GM12878 (cell line): Measurements from ENCODE around the gene GALNT15.

ENCODE experiments used
- FOS ChIP-seq: IDR thresholded peaks from 3 replicates; pipeline ENCODE4 v1.6.1; 2011; ENCODE audit warnings: borderline replicate concordance; ENCODE audit not compliant: insufficient read length; ENCODE audit errors: extremely low read depth
- POLR2A ChIP-seq: IDR thresholded peaks from 2 replicates; pipeline ENCODE4 v1.6.1; 2011; ENCODE audit warnings: low read depth, mild to moderate bottlenecking, low read length
- POLR2AphosphoS5 ChIP-seq: IDR thresholded peaks from 2 replicates; pipeline ENCODE4 v1.6.1; 2011; ENCODE audit warnings: mild to moderate bottlenecking, low read length, inconsistent platforms
- RAD51 ChIP-seq: fragments of 450-650 bp; IDR thresholded peaks from 2 replicates; pipeline ENCODE4 v1.6.1; 2016; ENCODE audit warnings: moderate library complexity, mild to moderate bottlenecking, inconsistent platforms
- TF ChIP-seq, protein P1 (sequence below), 3 experiments: IDR thresholded peaks in 2 of 3; conservative IDR thresholded peaks in 1 of 3; 2 replicates each; pipeline ENCODE4 v1.5.1; 2011; ENCODE audit warnings: low read depth in 3 of 3, low read length in 3 of 3, mild to moderate bottlenecking in 3 of 3, control low read depth in 2 of 3, moderate library complexity in 2 of 3, inconsistent platforms in 1 of 3, mixed read lengths in 1 of 3; ENCODE audit not compliant: control insufficient read depth in 2 of 3, insufficient read depth in 1 of 3; ENCODE audit errors: extremely low read depth in 1 of 3

DNA sequence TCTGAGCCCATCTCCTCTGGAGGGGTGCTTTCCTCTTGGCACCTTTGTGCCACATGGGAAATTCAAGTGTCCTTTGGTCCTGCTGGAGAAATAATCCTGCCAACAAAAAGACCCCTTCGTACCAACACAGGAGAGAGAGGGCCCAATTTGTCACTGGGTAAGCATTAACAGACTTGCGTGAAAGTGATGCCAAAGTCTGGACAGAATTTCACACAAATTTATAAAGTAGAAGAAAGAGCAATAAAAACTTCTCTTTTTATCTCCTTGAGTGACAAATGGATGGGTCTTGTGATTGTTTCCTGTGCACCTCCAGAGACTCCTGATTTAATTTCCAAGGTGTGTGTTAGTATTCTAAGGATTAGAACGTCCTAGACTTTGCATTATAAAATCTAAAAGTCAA is 75.4 kb downstream of the GALNT15 start:
- no peak for TF ChIP-seq POLR2A
- TF ChIP-seq FOS = no peak
- no peak for TF ChIP-seq POLR2AphosphoS5
- TF ChIP-seq, protein P1, sequence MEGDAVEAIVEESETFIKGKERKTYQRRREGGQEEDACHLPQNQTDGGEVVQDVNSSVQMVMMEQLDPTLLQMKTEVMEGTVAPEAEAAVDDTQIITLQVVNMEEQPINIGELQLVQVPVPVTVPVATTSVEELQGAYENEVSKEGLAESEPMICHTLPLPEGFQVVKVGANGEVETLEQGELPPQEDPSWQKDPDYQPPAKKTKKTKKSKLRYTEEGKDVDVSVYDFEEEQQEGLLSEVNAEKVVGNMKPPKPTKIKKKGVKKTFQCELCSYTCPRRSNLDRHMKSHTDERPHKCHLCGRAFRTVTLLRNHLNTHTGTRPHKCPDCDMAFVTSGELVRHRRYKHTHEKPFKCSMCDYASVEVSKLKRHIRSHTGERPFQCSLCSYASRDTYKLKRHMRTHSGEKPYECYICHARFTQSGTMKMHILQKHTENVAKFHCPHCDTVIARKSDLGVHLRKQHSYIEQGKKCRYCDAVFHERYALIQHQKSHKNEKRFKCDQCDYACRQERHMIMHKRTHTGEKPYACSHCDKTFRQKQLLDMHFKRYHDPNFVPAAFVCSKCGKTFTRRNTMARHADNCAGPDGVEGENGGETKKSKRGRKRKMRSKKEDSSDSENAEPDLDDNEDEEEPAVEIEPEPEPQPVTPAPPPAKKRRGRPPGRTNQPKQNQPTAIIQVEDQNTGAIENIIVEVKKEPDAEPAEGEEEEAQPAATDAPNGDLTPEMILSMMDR (IDR thresholded peaks at IDR 0.05 in 2 of 3, conservative IDR thresholded peaks at IDR 0.05 in 1 of 3; ENCODE audit: control insufficient read depth in 2 of 3, extremely low read depth in 1 of 3, insufficient read depth in 1 of 3, low read depth in 3 of 3, low read length in 3 of 3) = no peak
- no peak for TF ChIP-seq RAD51
